HG03460 (cell line): ENCODE results near the gene ESRRA.

Source experiments
- ATAC-seq: cut with Tn5 transposase; IDR thresholded peaks from one replicate; pipeline ENCODE4 v1.9.1; 2021; ENCODE audit not compliant: unreplicated experiment

The ESRRA gene

GRCh38 chr11:64291262-64291751 is 14.0 kb upstream of the ESRRA start, which contains the start of gene KCNK4:
TSS of gene KCNK4 (plus strand) at chr11:64291302. CDS start at chr11:64293019, 1,717 bp downstream.
- ATAC-seq = no peak

- ATAC-seq = no peak
Measured at GRCh38 chr11:64291752-64292459, 13.4 kb upstream of the ESRRA start.

- ATAC-seq = no peak
Measured at GRCh38 chr11:64292460-64293254, 12.7 kb upstream of the ESRRA start.

GRCh38 chr11:64294774-64295173 is 10.6 kb upstream of the ESRRA start:
- no peak for ATAC-seq

DNA sequence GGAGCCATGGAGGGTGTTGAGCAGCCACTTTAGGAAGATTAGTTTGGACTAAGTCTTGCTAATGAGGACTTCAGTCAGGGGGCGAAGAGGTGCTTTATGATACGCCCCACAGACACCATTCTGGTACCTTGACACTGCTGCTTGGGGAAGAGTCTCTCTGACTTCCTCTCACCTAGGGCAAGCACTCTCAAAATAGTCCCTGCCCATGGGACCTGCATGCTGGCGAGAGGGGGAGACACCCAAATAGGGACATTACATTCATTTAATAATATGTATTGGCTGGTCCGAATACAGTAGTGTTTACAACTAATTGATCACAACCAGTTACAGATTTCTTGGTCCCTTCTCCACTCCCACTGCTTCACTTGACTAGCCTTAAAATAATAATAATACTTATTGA is 9.6 kb upstream of the ESRRA start:
- ATAC-seq = no peak

- ATAC-seq = no peak
Measured at GRCh38 chr11:64296236-64296635, 9.1 kb upstream of the ESRRA start.

GRCh38 chr11:64296830-64297698 is 8.3 kb upstream of the ESRRA start:
- no peak for ATAC-seq

DNA sequence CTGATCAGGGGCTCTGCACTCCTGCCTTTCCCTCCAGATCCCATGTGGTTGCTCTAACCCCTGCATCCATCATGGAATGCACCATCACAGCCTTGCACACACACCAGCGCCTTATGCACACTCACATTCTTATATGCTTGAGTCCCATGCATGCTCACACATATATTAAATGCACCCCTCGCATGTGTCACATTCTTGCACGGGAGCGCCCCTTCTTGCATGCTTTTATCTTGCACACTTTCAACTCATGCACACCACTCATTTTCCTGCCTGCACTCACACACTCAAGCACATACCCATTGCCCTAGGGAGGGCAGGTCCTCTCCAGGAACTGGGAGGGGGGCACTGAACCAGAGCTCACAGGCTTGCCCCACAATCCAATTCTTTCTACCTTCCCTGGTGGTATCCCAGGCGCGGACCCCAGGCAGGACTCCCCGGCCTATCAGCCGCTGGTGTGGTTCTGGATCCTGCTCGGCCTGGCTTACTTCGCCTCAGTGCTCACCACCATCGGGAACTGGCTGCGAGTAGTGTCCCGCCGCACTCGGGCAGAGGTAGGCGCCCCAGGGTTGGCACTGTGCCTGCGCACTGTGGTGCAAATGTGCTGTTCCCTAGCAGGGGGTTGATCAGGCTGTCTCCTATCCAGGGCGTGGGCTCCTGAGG is 7.5 kb upstream of the ESRRA start:
- ATAC-seq = no peak

GRCh38 chr11:64298966-64299846 is 6.1 kb upstream of the ESRRA start:
- no peak for ATAC-seq

- ATAC-seq = no peak
Measured at GRCh38 chr11:64299847-64300648, 5.3 kb upstream of the ESRRA start, which contains the start of gene CATSPERZ. TSS of gene CATSPERZ (plus strand) at chr11:64300358. CDS start at chr11:64300411, 53 bp downstream.

- no peak for ATAC-seq
Measured at GRCh38 chr11:64303109-64304031, 2.0 kb upstream of the ESRRA start.

DNA sequence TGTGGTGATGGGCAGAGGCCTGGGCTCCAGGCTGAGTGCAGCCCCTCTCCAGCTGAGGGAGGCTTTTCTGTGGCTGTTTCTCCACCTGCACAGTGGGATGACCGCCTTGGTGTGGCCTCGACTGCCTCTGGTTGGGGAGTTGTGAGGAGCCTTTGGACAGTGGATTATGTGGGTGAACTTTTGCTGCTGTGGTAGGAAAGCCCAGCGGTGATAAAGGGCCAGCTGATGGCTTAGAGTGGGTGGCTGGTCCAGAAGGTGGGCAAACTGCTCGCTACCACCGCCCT is 1.4 kb upstream of the ESRRA start:
- ATAC-seq = no peak

DNA sequence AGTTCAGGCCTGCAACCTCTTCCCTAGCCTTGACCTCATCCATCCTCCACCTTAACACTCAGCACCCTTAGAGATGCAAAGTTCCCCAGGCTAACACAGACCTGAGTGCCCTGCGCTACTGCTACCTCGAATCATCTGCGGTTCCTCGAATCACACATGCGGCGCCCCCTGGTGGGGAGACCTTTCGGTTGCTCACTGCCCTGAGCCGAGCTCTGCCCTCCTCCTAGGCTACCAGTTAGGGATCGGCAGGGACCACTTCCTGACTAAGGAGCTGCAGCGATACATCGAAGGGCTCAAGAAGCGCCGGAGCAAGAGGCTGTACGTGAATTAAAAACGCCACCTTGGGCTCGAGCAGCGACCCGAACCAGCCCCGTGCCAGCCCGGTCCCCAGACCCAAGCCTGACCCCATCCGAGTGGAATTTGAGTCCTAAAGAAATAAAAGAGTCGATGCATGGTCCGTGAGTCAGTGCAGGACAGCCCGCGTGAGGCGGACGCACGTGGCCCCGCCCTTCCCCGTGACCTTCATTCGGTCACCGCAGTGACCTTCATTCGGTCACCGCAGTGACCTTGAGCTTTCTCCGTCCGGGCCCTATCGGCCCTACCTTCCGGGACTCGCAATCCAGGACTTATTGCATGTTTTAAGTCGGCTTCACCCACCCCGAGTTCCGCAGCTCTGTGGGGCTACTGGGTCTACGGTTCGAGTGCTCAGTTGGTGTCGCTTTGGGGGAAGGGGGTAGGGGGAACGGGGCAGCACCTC is 830 bp upstream of the ESRRA start:
- peak; percentile 33 for ATAC-seq

- no peak for ATAC-seq
Measured at GRCh38 chr11:64305691-64306562, 603 bp downstream of the ESRRA start.

GRCh38 chr11:64306563-64306875 is 1.2 kb downstream of the ESRRA start:
- no peak for ATAC-seq

- ATAC-seq = no peak
Measured at GRCh38 chr11:64306876-64307622, 1.7 kb downstream of the ESRRA start.
